Tibial artery (tissue), 4 donors: Measurements from ENCODE around the gene NXPH3.

ENCODE experiments used
- DNase-seq, 2 donors: peaks; one replicate each; pipeline ENCODE4 v3.0.0-alpha.2; 2019
- H3K27ac ChIP-seq, 2 donors: fragments of 200-600 bp; sonication (generic) in 1 of 2; 1 replicate in 1 of 2; 2 replicates in 1 of 2; pipeline ENCODE4 v1.5.1; 2018 to 2019; ENCODE audit warnings: mild to moderate bottlenecking in 1 of 2
- H3K27me3 ChIP-seq, 2 donors: fragments of 200-600 bp; sonication (generic) in 1 of 2; one replicate each; pipeline versions ENCODE4 v1.5.1 to v1.6.0; 2016 to 2019
- H3K36me3 ChIP-seq, 3 donors: fragments of 200-600 bp; sonication (generic) in 2 of 3; one replicate each; pipeline ENCODE4 v1.5.1; 2016 to 2019; ENCODE audit warnings: mild to moderate bottlenecking in 2 of 3
- H3K4me1 ChIP-seq, 4 donors: fragments of 200-600 bp; sonication (generic) in 2 of 4; 1 replicate in 3 of 4; 2 replicates in 1 of 4; pipeline ENCODE4 v1.5.1; 2016 to 2019
- H3K4me3 ChIP-seq, 2 donors: fragments of 200-600 bp; sonication (generic) in 1 of 2; 1 replicate in 1 of 2; 2 replicates in 1 of 2; pipeline ENCODE4 v1.5.1; 2018 to 2019; ENCODE audit warnings: mild to moderate bottlenecking in 2 of 2
- H3K9me3 ChIP-seq, 3 donors: fragments of 200-600 bp; sonication (generic) in 1 of 3; one replicate each; pipeline ENCODE4 v1.5.1; 2016 to 2019
- intact Hi-C: fragments of 100-400 bp; cut with DNase I; formaldehyde crosslinking; loops from one replicate; pipeline ENCODE4 v1.15.0; 2023; ENCODE audit warnings: low total_unique reads
- TF ChIP-seq, protein P1 (sequence below), 2 experiments: fragments of 200-600 bp in 1 of 2; fragments of 450-650 bp in 1 of 2; IDR thresholded peaks; one replicate each; pipeline ENCODE4 v1.5.1; 2017 to 2019; ENCODE audit warnings: antibody characterized with exemption in 2 of 2, mild to moderate bottlenecking in 1 of 2, moderate library complexity in 1 of 2

The NXPH3 gene

GRCh38 chr17:49575679-49576087 lies at the start of gene NXPH3:
TSS of gene NXPH3 (plus strand) at chr17:49575871. CDS start at chr17:49576220, 349 bp downstream.
- Histone ChIP-seq H3K4me1 (peaks cover 0 to 73% (median 53%) of the 10 kb centered on the region in 4 donors), H3K27ac (peak within 1 kb of the TSS; percentile 93 to 97), H3K9me3 (no peaks in the 10 kb centered on the region), H3K4me3 (peak within 1 kb of the TSS; percentile 82 to 91), H3K27me3 (no peaks in the 10 kb centered on the region), H3K36me3 (peaks cover 6 to 11% (median 9%) of the 10 kb centered on the region in 3 donors)
- DNase-seq: peak; percentile 67 to 91
- TF ChIP-seq, protein P1, sequence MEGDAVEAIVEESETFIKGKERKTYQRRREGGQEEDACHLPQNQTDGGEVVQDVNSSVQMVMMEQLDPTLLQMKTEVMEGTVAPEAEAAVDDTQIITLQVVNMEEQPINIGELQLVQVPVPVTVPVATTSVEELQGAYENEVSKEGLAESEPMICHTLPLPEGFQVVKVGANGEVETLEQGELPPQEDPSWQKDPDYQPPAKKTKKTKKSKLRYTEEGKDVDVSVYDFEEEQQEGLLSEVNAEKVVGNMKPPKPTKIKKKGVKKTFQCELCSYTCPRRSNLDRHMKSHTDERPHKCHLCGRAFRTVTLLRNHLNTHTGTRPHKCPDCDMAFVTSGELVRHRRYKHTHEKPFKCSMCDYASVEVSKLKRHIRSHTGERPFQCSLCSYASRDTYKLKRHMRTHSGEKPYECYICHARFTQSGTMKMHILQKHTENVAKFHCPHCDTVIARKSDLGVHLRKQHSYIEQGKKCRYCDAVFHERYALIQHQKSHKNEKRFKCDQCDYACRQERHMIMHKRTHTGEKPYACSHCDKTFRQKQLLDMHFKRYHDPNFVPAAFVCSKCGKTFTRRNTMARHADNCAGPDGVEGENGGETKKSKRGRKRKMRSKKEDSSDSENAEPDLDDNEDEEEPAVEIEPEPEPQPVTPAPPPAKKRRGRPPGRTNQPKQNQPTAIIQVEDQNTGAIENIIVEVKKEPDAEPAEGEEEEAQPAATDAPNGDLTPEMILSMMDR (IDR thresholded peaks at IDR 0.05): peak; percentile 48 to 96
- intact Hi-C loops: loop anchor here (5.0 kb wide), 1 partner anchor 37 kb away; no protein-coding TSS in a partner anchor

DNA sequence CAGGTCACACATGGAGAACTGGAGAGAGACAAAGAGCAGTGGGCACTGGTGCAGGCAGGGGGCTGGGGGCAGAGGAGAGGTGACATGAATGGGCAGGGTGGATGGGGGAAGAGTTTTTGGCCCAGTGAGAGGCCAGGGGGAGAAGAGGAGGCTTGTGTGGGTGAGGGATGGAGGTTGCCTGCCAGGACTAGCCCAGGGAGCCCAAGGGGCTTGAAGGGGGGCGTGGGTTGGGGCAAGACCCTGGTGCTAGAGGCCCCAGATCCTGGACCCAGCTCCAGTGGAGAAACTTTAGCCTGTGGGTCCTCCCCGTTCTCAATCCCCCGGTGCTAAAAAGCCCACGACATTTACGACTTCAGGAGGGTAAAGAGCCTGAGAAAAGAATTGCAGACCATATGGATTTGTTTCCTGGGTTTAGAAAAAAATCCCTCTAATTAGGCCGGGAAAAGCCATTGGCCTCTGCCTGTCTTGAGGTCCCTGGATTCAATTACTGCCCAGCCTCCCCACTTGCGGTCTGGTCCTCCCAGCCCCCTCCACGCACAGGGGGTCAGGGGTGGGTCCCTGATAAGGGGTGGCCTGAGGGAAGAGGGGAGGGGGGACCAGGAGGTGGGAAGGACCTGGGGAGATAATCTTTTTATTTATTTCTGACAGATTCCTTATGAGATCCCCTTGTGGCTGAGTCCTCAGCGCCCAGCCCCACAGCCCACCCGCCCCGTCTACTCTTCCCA lies 47.6 kb upstream of the NXPH3 start:
- DNase-seq: peak in 1 of 2 donors; percentile 59

DNA sequence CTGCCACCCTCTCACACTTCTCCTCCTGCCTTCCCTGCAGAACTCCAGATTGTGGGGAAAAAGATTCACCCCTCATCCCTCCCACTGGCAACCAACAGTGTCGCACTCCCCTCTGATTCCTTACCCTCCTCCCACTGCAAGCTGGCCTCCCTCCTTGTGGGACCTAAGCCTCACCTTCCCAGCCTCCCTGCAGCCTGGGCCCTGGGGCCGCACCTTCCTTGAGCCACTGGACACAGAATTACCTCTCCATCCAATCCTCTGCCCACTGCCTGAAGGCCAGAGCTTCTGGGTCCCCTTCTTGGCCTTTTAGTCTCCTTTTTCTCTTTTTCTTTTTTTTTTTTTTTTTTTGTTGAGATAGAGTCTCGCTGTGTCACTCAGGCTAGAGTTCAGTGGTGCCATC lies 46.7 kb upstream of the NXPH3 start:
- intact Hi-C loops: no loop called here
- H3K36me3 ChIP-seq: no peaks in the 10 kb centered on the region
- no peak overlapping the region for H3K27ac ChIP-seq
- DNase-seq: peak in 1 of 2 donors; percentile 37
- no peaks in the 10 kb centered on the region for H3K9me3 ChIP-seq
- H3K27me3 ChIP-seq: peaks cover 0 to 28% of the 10 kb centered on the region in 2 donors
- H3K4me3 ChIP-seq: no peak overlapping the region
- TF ChIP-seq, protein P1 (IDR thresholded peaks at IDR 0.05): no peak
- H3K4me1 ChIP-seq: peaks cover 0 to 7% (median 0%) of the 10 kb centered on the region in 4 donors

More for the DNA sequence above, 47.6 kb upstream of the NXPH3 start:
- TF ChIP-seq, protein P1 (IDR thresholded peaks at IDR 0.05): no peak
- no peak overlapping the region for H3K4me3 ChIP-seq
- intact Hi-C loops: no loop called here
- peaks cover 0 to 12% (median 0%) of the 10 kb centered on the region in 4 donors for H3K4me1 ChIP-seq
- no peak overlapping the region for H3K27ac ChIP-seq
- H3K27me3 ChIP-seq: peaks cover 0 to 19% of the 10 kb centered on the region in 2 donors
- H3K9me3 ChIP-seq: no peaks in the 10 kb centered on the region
- H3K36me3 ChIP-seq: no peaks in the 10 kb centered on the region

DNA sequence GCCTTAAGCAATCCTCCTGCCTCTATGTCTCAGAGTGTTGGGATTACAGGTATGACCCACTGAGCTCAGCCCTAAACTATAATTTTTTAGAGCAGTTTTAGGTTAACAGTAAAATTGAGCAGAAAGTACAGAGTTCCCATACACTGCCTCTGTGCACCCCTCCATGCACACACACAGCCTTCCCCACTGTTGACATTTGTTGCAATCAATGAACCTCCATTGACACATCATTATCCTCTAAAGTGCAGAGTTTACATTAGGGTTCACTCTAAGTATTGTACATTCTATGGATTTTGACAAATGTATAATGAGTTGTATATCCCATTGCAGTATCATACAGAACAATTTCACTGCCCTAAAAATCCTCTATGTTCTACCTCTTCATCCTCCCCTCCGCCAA lies 45.6 kb upstream of the NXPH3 start:
- H3K4me3 ChIP-seq: no peak overlapping the region
- peaks cover 0 to 29% of the 10 kb centered on the region in 2 donors for H3K27me3 ChIP-seq
- no peaks in the 10 kb centered on the region for H3K36me3 ChIP-seq
- no peaks in the 10 kb centered on the region for H3K4me1 ChIP-seq
- TF ChIP-seq, protein P1 (IDR thresholded peaks at IDR 0.05): no peak
- no peaks in the 10 kb centered on the region for H3K9me3 ChIP-seq
- DNase-seq: no peak
- H3K27ac ChIP-seq: no peak overlapping the region
- intact Hi-C loops: no loop called here

DNA sequence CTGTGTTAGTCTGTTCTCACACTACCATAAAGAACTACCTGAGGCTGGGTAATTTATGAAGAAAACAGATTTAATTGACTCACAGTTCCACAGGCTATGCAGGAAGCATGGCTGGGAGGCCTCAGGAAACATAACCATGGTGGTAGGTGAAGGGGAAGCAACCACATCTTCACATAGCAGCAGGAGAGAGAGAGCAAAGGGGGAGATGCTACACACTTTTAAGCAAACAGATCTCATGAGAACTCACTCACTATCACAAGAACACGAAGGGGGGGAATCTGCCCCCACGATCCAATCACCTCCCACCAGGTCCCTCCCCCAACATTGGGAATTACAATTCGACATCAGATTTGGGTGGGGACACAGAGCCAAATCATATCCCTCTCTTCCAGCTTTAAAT lies 31.8 kb upstream of the NXPH3 start:
- intact Hi-C loops: loop anchor here (10.0 kb wide), 1 partner anchor 229 kb away; no protein-coding TSS in a partner anchor
- H3K27ac ChIP-seq: no peak overlapping the region
- DNase-seq: no peak
- H3K9me3 ChIP-seq: no peaks in the 10 kb centered on the region
- peaks cover 0 to 27% of the 10 kb centered on the region in 2 donors for H3K27me3 ChIP-seq
- H3K4me3 ChIP-seq: no peak overlapping the region
- TF ChIP-seq, protein P1 (IDR thresholded peaks at IDR 0.05): no peak
- no peaks in the 10 kb centered on the region for H3K36me3 ChIP-seq
- H3K4me1 ChIP-seq: peaks cover 0 to 14% (median 3%) of the 10 kb centered on the region in 4 donors
